ENCODE results near the gene COL4A2.

The COL4A2 gene

DNA sequence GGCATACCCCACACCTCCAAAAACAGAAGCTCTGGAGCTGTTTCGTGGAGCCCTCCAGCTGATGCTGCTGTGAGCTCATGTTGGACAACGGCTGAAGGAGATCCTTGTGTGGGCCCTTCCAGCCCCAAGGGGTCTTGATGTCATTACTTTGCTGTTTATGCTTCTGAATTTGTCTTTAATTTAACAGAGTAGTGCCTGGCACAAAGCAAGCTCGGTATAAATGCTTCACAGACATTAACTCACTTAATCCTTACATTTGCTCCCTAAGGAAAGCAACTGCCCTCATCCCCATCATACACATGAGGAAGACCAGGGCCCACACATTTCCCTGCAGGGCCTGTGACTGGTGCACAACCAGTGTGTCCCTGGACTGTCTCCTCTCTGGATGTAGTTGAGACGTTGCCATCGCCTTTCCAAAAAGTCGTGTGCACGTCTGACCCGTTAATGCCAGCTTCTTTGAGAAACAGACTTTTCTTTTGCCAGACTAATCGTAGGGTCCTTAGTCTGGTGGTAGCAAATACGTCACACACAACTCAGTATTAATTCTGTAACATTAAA lies 7.7 kb upstream of the COL4A2 start:
- no peak overlapping the region for H3K4me2 ChIP-seq (ENCODE audit: low read depth, low read length, poor library complexity, severe bottlenecking)
- no peaks in the 10 kb centered on the region for H3K27me3 ChIP-seq (ENCODE audit: insufficient read depth, low read length, poor library complexity, severe bottlenecking)
- TF ChIP-seq, protein P1, sequence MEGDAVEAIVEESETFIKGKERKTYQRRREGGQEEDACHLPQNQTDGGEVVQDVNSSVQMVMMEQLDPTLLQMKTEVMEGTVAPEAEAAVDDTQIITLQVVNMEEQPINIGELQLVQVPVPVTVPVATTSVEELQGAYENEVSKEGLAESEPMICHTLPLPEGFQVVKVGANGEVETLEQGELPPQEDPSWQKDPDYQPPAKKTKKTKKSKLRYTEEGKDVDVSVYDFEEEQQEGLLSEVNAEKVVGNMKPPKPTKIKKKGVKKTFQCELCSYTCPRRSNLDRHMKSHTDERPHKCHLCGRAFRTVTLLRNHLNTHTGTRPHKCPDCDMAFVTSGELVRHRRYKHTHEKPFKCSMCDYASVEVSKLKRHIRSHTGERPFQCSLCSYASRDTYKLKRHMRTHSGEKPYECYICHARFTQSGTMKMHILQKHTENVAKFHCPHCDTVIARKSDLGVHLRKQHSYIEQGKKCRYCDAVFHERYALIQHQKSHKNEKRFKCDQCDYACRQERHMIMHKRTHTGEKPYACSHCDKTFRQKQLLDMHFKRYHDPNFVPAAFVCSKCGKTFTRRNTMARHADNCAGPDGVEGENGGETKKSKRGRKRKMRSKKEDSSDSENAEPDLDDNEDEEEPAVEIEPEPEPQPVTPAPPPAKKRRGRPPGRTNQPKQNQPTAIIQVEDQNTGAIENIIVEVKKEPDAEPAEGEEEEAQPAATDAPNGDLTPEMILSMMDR (conservative IDR thresholded peaks at IDR 0.05; ENCODE audit: low read length), result no peak
- TF ChIP-seq EZH2phosphoT487 (IDR thresholded peaks at IDR 0.05; ENCODE audit: borderline replicate concordance), result no peak
- H3K9me3 ChIP-seq (ENCODE audit: insufficient read depth, low read depth, low read length), result no peaks in the 10 kb centered on the region
- no peak overlapping the region for H2AFZ ChIP-seq (ENCODE audit: low read length)
- no peak overlapping the region for H3K9ac ChIP-seq (ENCODE audit: low read depth, low read length, poor library complexity, severe bottlenecking)
- H3K36me3 ChIP-seq (ENCODE audit: insufficient read depth, low read length), result no peaks in the 10 kb centered on the region
- no peaks in the 10 kb centered on the region for H3K79me2 ChIP-seq (ENCODE audit: insufficient read depth, low read length)
- no peaks in the 10 kb centered on the region for H4K20me1 ChIP-seq (ENCODE audit: insufficient read depth, low read length, poor library complexity, severe bottlenecking)
- no peaks in the 10 kb centered on the region for H3F3A ChIP-seq (ENCODE audit: low read depth)
- no peaks in the 10 kb centered on the region for H3K9me2 ChIP-seq (replicated peaks; ENCODE audit: low read depth, low read length)
- H3K4me1 ChIP-seq (ENCODE audit: insufficient read depth, low read length, poor library complexity, severe bottlenecking), result no peaks in the 10 kb centered on the region
- H3K4me3 ChIP-seq (ENCODE audit: low read length, poor library complexity, severe bottlenecking), result no peak overlapping the region

DNA sequence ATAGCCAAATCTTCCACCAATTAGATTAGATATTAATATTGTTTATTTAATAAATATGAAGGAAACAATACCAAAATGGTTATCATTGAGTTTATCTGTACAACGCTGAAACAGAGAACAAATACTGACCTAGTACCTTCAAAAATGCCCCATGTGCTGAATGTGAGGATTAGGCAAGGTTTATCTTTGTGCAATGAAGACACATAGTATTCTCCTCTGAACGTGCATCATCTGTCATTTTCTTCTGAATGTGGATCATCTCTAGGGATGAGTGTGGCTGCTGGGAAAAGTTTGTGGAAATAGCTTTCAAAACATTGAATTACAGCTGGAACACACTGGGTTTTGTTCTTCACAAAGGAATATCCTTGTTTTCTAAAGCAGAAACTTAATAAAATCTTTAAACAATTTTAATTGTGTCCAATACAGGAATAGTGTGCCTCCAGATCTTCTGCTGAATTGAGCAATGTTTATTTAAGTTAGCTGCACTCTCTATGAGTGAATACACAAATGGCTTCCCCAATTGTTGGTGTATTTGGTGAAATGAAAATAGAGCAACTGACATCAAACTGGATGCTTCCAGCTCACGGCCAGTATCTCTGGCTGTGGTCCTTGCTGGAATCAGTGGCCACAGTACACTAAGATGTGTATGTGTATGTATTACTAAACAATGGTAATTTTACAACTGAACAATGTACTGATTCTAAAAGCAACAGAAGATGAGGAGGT lies 6.8 kb upstream of the COL4A2 start:
- Histone ChIP-seq H3K27me3 (ENCODE audit: insufficient read depth, low read length, poor library complexity, severe bottlenecking) (no peaks in the 10 kb centered on the region), H3K9me3 (ENCODE audit: insufficient read depth, low read depth, low read length) (no peaks in the 10 kb centered on the region), H3K4me1 (ENCODE audit: insufficient read depth, low read length, poor library complexity, severe bottlenecking) (no peaks in the 10 kb centered on the region), H3K9ac (ENCODE audit: low read depth, low read length, poor library complexity, severe bottlenecking) (no peak overlapping the region), H3K4me2 (ENCODE audit: low read depth, low read length, poor library complexity, severe bottlenecking) (no peak overlapping the region), H3K79me2 (ENCODE audit: insufficient read depth, low read length) (no peaks in the 10 kb centered on the region), H2AFZ (ENCODE audit: low read length) (no peak overlapping the region), H3K4me3 (ENCODE audit: low read length, poor library complexity, severe bottlenecking) (no peak overlapping the region), H3F3A (ENCODE audit: low read depth) (no peaks in the 10 kb centered on the region), H4K20me1 (ENCODE audit: insufficient read depth, low read length, poor library complexity, severe bottlenecking) (no peaks in the 10 kb centered on the region), H3K9me2 (replicated peaks; ENCODE audit: low read depth, low read length) (no peaks in the 10 kb centered on the region), H3K36me3 (ENCODE audit: insufficient read depth, low read length) (no peaks in the 10 kb centered on the region)
- TF ChIP-seq EZH2phosphoT487 (IDR thresholded peaks at IDR 0.05; ENCODE audit: borderline replicate concordance), result no peak
- TF ChIP-seq, protein P1 (conservative IDR thresholded peaks at IDR 0.05; ENCODE audit: low read length), result no peak

DNA sequence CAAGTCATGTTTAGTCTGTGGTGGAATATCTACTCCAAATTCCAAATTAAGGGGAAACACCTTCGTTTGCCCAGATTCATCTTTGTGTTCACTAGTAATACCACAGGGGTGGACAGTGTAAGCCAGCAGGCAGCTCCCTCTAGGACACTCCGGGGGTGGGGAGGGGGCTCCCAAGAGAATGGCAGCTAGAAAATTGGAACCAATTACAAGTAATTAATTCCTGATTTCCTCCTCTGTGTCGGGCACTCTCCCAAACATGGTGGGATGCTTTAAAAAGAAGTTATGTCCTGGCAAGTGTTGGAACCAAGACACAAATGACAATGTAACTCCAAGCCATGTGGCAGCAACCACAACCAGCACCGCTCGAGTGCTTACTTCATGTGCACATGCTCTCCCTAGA lies 6.0 kb upstream of the COL4A2 start:
- Histone ChIP-seq H3K4me3 (ENCODE audit: low read length, poor library complexity, severe bottlenecking) (no peak overlapping the region), H3F3A (ENCODE audit: low read depth) (no peaks in the 10 kb centered on the region), H3K4me2 (ENCODE audit: low read depth, low read length, poor library complexity, severe bottlenecking) (no peak overlapping the region), H3K27me3 (ENCODE audit: insufficient read depth, low read length, poor library complexity, severe bottlenecking) (no peaks in the 10 kb centered on the region), H3K79me2 (ENCODE audit: insufficient read depth, low read length) (no peaks in the 10 kb centered on the region), H3K9me3 (ENCODE audit: insufficient read depth, low read depth, low read length) (no peaks in the 10 kb centered on the region), H3K9ac (ENCODE audit: low read depth, low read length, poor library complexity, severe bottlenecking) (no peak overlapping the region), H3K4me1 (ENCODE audit: insufficient read depth, low read length, poor library complexity, severe bottlenecking) (no peaks in the 10 kb centered on the region), H3K9me2 (replicated peaks; ENCODE audit: low read depth, low read length) (no peaks in the 10 kb centered on the region), H3K36me3 (ENCODE audit: insufficient read depth, low read length) (no peaks in the 10 kb centered on the region), H4K20me1 (ENCODE audit: insufficient read depth, low read length, poor library complexity, severe bottlenecking) (no peaks in the 10 kb centered on the region), H2AFZ (ENCODE audit: low read length) (no peak overlapping the region)
- TF ChIP-seq, protein P1 (conservative IDR thresholded peaks at IDR 0.05; ENCODE audit: low read length), result no peak
- no peak for TF ChIP-seq EZH2phosphoT487 (IDR thresholded peaks at IDR 0.05; ENCODE audit: borderline replicate concordance)
